Measurements from ENCODE around the gene ADCY7.

ADCY7 gene

DNA sequence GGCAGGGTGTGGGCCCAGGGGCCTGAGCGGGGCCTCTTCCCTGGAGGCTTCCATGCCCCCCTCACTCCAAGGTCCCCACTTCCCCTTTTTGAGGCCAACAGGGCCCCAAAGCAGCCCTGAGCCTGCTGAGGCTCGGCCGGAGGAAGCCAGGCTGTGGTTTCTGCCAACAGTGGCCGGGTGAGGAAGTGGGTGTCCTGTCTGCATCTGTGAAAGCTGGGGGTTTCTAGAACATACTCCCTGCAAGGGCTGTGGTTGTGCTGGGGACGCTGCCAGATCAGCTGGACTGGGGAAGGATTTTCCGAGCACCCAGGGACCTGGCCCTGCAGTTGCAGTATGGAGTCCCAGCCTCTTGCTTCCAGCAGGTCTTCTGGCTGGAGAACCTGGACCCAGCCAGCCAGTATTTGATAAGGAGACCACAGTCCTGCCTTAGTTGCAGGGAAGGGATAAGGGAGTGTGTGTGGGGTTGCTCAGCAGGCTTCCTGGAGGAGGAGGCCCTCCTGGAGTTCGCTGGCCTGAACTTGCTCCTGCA, 15.7 kb downstream of the ADCY7 start:
- no peak for DNase-seq (ENCODE audit: low spot score)

DNA sequence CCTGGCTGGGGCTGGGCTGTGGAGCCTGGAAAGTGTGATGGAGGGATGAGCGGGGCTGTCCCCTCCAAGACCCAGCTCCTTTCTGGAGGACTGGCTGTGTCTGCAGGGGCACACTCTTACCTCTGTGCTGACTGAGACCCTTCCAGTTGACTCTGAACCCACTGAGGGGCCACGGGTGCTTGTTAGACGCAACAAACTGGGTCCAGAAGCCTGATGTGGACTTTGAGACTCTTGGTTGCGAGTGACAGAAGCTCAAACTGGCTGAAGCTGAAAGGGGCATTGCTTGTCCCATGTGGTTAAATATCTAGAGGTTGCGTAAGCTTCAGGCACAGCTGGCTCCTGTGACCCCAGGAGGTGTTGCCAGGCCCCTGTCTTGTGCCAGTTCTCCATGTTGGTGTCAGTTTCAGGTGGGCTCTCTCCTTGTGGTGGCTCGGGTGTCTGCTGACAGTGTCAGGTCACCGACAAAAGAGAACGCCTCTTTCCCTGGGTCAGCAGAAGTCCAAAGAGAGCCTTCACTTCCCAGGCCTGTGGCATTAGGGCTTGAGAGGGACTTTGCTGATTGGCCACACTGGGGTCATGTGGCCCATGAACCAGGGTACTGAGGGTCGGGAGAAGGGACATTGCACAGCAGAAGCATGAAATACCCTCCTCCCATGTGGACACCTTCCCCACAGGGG, 16.7 kb downstream of the ADCY7 start:
- no peak for DNase-seq (ENCODE audit: low spot score)

DNA sequence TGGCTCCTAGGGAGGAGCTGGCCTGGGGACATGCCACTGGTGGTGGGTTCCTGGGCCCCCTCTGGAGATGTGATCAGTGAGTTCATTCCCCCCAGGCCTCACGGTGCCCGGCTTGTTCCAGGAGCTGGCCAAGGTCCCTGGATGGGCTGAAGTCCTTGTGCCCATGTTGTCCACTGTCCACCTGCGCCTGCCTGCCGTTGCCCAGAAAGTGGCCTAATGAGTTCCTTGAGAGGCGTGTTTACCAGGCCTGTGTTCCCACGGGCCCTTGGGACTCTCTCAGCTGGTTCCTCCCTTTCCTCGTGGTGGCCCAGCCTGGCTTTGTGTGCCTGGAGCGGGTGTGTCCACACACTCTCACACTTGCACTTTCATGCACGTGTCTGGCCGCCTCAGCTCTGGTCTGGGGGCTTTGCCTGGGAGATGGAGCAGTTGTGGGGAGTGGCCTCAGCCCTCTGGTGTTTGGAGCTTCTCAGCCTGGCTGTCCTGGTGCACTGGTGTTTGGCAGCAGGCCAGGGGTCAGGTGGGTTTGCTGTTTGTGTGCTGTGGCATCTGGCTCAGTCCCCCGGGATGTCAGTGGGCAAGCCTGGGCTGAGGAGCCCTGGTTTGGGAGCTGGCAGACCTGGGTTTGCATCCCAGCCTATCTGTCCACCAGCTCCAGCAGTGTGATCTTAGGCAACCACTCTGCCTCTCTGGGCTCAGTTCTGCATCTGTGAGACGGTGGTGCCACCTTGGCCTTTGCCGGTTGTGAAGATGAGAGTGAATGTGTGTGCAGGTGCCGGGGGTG, 18.0 kb downstream of the ADCY7 start:
- DNase-seq (ENCODE audit: low spot score): no peak

DNA sequence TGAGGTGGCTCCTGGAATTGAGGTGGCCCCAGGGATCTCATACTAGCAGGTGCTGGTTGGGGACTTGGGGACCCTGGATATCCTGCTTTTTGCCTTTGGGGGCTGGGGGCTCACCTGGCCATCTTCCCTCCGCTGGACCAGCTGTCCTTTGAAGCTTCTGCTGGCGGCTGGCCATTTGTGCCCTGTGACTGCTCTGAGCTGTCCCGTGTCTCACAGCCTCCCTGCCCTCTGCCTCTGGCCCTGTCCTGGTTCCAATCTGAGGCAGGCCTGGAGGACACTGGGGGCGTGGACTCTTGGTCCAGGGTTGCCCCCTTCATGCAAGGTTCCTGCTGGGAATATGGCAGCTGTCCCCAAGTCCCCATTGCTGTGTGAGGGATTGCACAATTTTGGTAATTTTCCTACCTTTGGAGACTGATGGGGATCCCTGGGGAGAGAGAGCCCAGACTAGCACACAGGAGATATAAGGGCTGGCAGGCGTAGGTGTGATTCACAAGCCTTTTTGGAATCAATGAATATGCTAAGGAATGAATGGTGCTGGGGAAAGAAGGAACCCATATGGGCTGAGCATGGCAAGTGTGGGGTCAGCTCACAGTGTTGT, 19.2 kb downstream of the ADCY7 start:
- no peak for DNase-seq (ENCODE audit: low spot score)

DNA sequence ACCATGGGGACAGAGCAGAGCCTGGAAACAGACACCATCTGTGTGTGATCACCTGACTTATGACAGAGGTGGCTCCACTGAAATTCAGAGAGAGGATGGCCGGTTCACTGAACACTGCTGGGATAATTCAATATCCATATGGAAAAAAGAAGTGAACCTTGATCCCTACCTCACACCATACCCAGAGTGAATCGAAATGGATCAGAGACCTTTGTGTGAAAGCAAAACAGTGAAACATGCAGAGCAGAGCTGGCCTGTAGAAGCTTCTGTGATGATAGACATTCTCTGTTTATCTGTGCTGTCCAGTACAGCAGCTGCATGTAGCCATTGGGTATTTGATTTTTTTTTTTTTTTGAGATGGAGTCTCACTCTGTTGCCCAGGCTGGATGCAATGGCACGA, 20.3 kb downstream of the ADCY7 start:
- no peak for DNase-seq (ENCODE audit: low spot score)

DNA sequence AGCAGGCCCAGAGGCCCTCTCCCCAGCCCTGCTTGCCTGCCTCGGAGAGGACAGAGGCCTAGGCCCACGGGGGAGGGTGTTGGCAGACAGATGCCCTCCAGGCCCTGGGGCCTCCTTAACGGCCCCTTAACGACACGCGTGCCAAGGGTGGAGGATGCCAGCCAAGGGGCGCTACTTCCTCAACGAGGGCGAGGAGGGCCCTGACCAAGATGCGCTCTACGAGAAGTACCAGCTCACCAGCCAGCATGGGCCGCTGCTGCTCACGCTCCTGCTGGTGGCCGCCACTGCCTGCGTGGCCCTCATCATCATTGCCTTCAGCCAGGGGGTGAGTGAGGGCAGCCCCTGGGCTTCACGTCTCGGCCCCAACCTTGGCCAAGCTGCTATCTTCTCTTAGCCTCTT, 21.7 kb downstream of the ADCY7 start:
- DNase-seq (ENCODE audit: low spot score): no peak

DNA sequence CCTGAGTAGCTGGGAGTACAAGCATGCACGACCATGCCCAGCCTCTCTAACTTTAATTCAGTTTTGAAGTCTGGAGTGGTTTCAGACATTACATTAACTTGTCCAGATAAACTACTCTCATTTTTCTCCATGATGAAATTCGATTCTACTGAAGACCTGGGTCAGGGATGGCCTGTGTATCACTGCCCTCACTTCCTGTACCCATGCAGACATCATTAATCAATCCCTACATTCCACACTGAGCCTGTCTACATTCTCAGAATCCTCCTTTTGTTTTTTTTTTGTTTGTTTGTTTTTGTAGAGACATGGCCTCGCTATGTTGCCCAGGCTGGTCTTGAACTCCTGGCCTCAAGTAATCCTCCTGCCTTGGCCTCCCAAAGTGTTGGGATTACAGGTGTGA, 22.6 kb downstream of the ADCY7 start:
- DNase-seq (ENCODE audit: low spot score): no peak

DNA sequence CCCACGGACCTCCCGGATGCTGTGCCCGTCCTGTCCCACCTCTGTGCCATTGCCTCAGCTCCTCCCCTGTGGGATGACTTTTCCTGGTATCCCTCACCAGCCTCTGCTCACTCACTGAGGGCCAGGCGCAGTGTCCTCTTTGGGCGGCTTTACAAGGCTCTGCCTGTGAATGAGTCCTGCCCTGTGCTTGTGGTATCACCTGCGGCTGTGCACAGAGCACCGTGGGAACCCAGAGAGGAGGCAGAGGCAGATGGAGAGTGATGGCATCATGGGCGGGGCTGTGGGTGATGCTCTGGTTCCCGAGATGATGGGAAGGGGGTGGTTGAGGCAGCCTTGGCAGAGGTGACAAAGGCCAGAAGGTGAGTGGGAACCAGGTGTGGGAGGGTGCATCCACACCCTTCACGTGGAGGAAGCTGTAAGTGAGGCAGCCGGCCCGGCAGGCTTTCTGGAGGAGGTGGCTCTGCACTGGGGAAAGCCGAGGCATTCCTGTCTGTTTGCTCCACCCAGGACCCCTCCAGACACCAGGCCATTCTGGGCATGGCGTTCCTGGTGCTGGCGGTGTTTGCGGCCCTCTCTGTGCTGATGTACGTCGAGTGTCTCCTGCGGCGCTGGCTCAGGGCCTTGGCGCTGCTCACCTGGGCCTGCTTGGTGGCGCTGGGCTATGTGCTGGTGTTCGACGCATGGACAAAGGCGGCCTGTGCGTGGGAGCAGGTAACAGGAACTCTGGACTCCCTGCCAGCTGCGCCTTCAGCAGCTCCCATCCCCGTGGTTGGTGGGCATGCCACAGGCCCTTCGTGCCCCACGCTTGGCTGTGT, 23.8 kb downstream of the ADCY7 start:
- no peak for DNase-seq (ENCODE audit: low spot score)

DNA sequence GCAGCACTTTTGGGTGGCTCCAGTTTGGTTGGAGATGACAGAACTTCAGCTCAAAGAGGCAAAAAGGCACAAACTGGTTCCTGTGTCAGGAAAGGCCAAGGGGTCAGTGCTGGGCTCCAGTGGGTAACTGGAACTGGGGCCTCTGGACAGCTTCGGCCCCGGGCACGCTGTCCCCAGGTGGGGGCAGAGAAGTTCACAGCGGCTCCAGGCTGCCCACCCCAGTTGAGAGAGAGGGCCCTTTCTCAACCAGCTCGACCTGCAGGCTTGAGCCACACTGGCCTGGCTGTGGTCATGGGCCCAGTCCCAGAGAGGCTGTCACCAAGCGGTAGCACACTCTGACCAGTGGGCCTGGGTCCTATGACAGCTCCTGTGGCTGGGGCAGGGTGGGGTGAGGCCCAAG, 24.5 kb downstream of the ADCY7 start:
- DNase-seq (ENCODE audit: low spot score): no peak

DNA sequence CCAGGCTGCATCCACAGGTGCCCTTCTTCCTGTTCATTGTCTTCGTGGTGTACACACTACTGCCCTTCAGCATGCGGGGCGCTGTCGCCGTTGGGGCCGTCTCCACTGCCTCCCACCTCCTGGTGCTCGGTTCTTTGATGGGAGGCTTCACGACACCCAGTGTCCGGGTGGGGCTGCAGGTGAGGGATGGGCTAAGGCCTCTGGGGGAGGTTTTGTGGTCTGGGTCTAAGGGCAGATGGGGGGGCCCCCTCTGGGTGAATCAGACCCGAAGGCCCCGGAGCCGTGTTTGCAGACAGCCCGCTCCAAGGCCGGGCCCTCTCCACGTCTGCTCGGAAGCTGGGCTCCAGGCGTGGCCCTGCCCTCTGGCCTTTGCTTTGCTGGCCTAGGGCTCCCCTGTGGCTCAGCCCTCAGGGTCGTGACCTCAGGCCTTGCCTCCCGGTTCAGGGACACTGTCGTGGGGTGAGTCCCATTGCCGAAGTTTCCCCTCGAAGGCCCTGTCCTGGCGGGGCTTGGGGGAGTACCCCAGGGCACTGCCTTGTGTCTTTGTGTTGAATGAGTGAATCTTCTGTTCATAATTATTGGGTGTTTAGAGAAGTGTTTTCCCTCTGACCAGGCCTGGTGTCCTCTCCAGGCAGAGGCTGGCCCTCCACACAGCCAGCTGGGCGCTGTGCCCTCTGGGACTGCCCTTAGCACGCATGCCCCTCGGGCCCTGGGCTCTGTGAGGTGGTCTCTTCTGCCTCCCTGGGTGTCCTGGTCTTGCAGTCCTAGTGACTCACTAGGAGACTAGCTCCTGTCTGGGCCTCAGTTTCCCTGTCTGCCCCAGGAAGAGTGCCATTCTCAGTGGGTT, 25.6 kb downstream of the ADCY7 start:
- DNase-seq (ENCODE audit: low spot score): no peak

DNA sequence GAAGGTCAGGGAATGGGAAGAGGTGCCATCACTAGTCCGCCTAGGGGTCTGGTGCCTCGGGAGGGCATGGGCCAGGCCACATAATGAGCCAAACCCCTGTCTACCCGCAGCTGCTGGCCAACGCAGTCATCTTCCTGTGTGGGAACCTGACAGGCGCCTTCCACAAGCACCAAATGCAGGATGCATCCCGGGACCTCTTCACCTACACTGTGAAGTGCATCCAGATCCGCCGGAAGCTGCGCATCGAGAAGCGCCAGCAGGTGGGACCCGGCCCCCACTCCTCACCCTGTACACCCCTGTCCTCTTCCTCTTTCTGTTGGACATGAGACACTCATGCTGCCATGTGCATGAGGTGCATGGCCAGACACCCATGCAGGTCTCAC, 26.2 kb downstream of the ADCY7 start:
- no peak for DNase-seq (ENCODE audit: low spot score)

DNA sequence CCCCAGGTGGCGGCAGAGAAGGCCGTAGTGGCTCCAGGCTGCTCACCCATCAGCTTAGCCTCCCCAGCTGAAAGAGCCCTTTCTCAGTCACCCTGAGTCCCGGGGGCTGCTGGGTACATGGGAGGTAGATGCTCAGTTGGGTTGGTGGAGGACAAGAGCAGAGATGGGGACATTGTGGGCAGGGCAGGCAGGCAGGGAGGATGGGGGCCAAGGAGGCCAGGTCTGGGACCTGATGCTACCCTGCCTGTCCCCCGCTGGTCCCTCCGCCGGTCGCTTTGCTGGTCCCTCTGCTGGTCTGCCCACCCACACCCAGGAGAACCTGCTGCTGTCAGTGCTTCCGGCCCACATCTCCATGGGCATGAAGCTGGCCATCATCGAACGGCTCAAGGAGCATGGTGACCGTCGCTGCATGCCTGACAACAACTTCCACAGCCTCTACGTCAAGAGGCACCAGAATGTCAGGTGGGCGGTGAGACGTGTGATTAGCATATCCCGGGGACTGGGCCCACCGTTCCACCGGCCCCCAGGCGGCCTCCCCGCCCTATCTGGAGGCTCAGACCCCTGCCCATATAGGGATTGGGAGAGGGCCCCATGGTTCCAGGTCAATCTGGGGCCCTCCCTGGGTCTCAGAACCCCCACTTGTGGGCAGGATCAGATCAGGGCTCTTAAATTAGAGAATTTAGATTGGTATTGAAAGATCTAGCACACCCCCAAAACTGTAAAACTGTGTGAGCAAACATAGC, 26.9 kb downstream of the ADCY7 start:
- no peak for DNase-seq (ENCODE audit: low spot score)

DNA sequence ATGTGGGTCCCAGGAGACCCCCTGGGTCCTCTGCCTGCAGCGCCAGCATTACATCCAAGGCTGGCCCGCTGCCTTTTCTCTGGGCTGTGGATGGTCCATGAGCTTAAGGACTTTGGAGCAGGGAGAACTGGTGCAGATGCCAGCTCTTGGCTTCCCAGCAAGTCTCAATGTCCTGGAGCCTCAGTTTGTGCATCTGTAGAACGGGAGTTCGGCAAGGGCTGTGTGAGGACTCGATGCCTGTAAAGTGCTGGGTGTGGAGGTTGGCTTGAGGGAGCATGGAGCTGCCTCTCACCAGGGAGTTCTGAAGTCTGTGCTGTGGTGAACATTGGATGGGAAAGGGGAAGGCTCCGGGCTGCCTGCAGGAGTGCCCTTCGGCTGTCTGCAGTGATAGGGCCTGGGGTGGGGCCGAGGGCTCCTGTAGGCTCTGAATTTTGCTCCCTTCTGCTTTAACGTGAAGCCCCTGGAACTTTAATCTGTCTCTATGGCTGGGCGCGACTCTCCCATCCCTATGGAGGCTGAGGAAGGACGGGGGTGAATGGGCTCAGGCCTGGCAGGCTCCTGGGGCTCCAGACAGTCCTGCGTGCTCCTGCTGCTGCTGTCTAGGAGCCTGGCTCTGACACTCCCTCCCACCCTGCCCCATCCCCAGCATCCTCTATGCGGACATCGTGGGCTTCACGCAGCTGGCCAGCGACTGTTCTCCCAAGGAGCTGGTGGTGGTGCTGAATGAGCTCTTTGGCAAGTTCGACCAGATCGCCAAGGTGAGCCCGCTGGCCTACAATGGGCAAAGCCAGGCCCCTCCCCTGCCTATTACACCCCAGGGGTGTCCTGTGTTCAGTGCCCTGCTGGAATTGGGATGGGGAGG, 27.9 kb downstream of the ADCY7 start:
- no peak for DNase-seq (ENCODE audit: low spot score)

DNA sequence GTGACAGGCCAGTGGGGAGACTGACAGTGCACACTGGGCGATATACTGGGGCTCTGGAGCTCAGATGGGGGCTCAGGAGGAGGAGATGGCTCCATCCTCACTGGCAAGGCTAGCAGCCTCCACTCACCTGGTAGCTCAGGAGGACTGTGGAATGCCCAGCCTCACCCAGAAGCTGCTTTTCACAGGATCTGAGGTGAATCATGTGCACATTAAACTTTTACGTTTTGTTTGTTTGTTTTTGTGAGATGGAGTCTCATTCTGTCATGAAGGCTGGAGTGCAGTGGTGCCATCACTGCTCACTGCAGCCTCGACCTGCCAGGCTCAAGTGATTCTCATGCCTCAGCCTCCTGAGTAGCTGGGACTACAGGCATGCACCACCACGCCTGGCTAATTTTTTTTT, 28.6 kb downstream of the ADCY7 start:
- no peak for DNase-seq (ENCODE audit: low spot score)

DNA sequence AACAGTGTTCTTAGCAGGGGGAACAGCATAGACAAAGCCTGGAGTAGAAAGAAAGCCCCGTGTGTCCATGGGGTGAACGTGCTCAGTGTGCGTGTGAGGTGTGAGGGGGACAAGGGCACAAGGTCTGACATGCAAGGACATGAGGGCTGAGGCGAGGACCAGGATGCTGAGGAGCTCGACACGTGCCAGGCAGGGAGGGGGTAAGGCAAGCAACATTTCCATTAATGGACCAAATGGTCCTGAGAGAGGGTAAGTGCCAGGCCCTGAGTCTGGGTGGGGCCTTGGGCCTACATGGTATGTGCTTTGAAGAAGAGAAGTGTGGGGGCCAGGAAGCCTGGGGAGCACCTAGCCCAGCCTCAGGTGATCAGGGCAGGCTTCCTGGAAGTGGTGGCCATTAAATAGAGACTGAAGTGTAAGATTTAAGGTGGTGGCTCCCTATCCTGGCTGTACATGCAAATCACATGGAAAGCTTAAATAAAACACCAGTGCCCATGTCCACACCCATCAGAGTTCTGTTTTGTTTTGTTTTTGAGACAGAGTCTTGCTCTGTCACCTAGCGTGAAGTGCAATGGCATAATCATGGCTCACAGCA, 29.3 kb downstream of the ADCY7 start:
- no peak for DNase-seq (ENCODE audit: low spot score)

DNA sequence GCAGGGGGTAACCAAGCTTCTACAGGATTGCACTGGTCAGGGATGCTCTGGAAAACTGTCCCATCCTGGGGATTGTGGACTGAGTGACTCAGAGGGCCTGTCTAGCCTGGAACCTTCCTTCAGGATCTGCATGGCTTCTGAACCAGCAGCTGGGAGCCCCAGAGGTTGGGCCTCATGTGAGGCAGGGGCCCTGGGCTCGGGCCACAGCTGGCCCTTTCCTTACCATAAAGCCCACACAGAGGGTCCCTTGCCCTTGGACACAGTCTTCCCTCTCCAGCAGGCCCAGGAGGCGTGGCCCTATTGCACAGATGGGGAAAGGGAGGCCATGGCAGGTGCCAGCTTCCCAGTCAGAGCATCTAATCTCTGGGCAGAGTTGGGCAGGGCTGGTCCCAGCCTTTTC, 30.5 kb downstream of the ADCY7 start:
- no peak for DNase-seq (ENCODE audit: low spot score)

DNA sequence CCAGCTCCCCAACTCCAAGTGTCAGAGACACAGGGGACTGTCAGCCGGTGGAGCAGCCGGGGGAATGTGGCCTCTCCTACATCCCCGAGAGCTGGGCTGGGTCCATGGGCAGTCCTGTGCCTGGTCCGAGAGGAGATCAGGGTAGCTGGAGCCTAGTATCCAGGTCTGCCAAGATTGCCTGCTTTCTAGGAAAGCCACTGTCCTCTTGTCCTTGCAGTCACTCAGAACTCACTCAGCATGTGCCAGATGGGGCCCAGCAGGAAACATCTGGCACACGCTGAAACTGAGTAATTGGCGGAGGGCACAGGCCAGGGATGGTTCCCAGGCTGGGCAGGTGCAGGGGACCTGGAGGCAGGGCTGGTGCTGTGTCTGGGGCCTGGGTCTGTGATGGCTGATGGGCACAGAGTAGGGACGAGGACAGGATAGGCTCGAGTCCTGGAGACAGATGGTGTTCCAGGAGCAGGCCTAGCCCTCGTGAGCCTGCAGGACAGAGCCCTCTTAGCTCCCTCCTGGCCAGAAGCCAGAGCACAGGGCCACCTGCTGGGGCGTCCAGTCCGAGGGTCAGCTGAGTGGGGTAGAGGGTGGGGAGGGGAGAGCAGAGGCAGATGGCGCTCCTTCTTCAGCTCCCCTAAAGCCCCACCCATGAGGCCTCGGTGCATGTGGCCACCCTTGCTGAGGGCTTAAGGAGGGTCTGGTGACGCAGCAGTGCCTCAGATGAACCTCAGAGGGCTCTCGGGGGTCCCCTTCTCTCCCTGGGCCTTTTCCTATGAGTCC, 31.1 kb downstream of the ADCY7 start:
- DNase-seq (ENCODE audit: low spot score): no peak

DNA sequence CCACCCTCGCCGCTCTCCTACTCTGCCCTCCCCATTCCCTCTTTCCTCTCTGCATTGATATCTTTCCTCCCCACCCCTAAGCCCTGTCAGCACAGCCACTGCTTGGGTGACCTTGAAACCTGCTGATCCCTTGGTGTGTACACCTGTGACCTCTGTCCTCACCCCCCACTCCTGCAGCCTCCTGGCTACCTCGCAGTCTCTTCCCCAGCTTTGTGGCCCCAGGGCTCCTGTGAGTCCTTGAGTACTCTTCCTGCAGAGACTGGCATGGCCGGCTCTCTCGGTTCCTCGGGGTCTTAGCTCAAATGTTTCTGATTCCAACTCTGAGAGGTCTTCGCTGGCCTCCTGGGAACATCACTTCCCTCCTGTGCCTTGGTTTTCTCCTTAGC, 31.7 kb downstream of the ADCY7 start:
- no peak for DNase-seq (ENCODE audit: low spot score)

Data from hematopoietic multipotent progenitor cell treated with erythropoietin and hydrocortisone succinate and interleukin-3 and kit ligand, for 15 days (in vitro differentiated cells).